ENCODE measurements around the gene LPCAT2. TPM values are rescaled to one million over a fixed set of nuclear protein-coding genes. Genes with fewer than 3 reads are reported as not detected.

Gene LPCAT2, protein sequence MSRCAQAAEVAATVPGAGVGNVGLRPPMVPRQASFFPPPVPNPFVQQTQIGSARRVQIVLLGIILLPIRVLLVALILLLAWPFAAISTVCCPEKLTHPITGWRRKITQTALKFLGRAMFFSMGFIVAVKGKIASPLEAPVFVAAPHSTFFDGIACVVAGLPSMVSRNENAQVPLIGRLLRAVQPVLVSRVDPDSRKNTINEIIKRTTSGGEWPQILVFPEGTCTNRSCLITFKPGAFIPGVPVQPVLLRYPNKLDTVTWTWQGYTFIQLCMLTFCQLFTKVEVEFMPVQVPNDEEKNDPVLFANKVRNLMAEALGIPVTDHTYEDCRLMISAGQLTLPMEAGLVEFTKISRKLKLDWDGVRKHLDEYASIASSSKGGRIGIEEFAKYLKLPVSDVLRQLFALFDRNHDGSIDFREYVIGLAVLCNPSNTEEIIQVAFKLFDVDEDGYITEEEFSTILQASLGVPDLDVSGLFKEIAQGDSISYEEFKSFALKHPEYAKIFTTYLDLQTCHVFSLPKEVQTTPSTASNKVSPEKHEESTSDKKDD
- 60.4 TPM for total RNA-seq
- 12.4 TPM for polyA plus RNA-seq

DNA sequence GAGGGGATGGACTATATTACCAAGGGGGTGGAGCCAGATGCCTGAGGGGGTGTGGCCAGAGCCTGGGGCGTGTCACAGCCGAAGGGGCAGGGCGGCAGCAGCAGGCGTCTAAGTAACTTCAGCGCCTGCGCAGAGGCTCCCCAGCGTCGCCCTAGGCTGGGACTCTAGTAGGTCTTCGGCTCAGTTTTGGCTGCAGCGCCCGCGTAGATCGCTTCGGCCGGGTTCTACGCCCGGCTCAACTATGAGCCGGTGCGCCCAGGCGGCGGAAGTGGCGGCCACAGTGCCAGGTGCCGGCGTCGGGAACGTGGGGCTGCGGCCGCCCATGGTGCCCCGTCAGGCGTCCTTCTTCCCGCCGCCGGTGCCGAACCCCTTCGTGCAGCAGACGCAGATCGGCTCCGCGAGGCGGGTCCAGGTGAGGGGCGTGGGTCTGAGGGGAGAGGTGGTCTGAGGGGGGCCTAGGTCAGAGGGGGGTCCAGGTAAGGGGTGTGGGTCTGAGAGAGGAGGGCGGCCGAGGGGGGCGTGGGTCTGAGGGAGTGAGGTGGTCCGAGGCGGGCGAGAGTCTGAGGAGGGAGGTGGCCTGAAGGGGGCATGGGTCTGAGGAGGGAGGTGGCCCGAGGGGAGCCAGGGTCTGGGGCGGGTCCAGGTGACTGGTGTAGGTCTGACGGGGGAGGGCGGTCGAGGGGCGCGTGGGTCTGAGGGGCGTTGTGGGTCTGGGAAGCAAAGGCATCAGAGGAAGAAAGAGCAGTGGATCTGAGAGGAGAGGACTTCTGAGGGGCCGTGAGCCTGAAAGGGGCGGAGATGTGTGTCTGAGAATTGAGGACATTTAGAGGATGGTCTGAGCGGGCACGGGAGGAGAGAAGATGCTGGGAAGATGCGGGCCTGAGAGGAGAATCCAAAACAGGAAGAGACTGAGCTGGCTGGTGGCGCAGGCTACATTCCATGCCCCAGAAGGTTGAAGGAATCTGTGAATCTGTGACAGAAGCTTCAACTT lies at the start of gene LPCAT2:
Gene LPCAT2, plus strand, starts transcription at position 132 of the 991 bp plus-strand sequence. Its CDS starts 110 bp downstream, at position 242.
- DNase-seq (ENCODE audit: extremely low spot score): peak; percentile 52
- H3K4me1 ChIP-seq (ENCODE audit: insufficient read depth): no peaks in the 10 kb centered on the region
- peak within 1 kb of the TSS; percentile 53 for H3K27ac ChIP-seq (ENCODE audit: low read depth)
- H3K4me3 ChIP-seq (ENCODE audit: low read depth, low read length): peak within 1 kb of the TSS; percentile 67
- under 1% methylated on average over 61 of the region's 61 CpGs for WGBS
- H3K36me3 ChIP-seq (ENCODE audit: insufficient read depth): peaks cover 2% of the 10 kb centered on the region

GRCh38 chr16:55462241-55462640 lies 46.6 kb upstream of the LPCAT2 start:
- WGBS: 67% methylated on average over 6 of the region's 6 CpGs
- DNase-seq (ENCODE audit: extremely low spot score): no peak
- Histone ChIP-seq H3K36me3 (ENCODE audit: insufficient read depth) (no peaks in the 10 kb centered on the region), H3K4me1 (ENCODE audit: insufficient read depth) (no peaks in the 10 kb centered on the region), H3K27ac (ENCODE audit: low read depth) (no peak overlapping the region), H3K4me3 (ENCODE audit: low read depth, low read length) (no peak overlapping the region)

DNA sequence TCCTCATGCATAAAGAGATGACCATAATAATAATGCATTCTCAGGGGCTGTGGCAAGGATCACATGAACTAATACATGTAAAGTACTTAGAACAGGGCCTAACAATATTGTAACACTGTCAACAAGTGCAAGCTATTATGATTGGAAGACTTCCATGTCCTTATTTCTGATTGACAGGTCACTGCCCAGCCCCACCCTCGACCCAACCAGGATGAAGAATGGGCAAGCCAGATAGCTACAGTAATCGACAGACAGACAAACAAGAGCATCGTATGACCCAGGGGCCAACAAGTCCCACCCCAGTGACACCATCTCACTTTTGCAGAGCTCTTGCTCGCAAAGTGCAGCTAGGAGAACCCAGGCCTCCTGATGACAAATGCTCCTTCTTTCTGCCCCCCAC lies 44.5 kb upstream of the LPCAT2 start:
- Histone ChIP-seq H3K4me1 (ENCODE audit: insufficient read depth) (no peaks in the 10 kb centered on the region), H3K36me3 (ENCODE audit: insufficient read depth) (no peaks in the 10 kb centered on the region), H3K27ac (ENCODE audit: low read depth) (no peak overlapping the region), H3K4me3 (ENCODE audit: low read depth, low read length) (no peak overlapping the region)
- DNase-seq (ENCODE audit: extremely low spot score): no peak
- WGBS: 55% methylated on average over 4 of the region's 4 CpGs

GRCh38 chr16:55465077-55465896 lies 43.6 kb upstream of the LPCAT2 start:
- Histone ChIP-seq H3K4me1 (ENCODE audit: insufficient read depth) (no peaks in the 10 kb centered on the region), H3K4me3 (ENCODE audit: low read depth, low read length) (no peak overlapping the region), H3K27ac (ENCODE audit: low read depth) (no peak overlapping the region), H3K36me3 (ENCODE audit: insufficient read depth) (no peaks in the 10 kb centered on the region)
- DNase-seq (ENCODE audit: extremely low spot score): peak; percentile 65
- WGBS: 29% methylated on average over 19 of the region's 19 CpGs

- Histone ChIP-seq H3K4me1 (ENCODE audit: insufficient read depth) (no peaks in the 10 kb centered on the region), H3K4me3 (ENCODE audit: low read depth, low read length) (no peak overlapping the region), H3K36me3 (ENCODE audit: insufficient read depth) (no peaks in the 10 kb centered on the region), H3K27ac (ENCODE audit: low read depth) (no peak overlapping the region)
- 95% methylated on average over 4 of the region's 4 CpGs for WGBS
- no peak for DNase-seq (ENCODE audit: extremely low spot score)
These were observed 42.7 kb upstream of the LPCAT2 start for GRCh38 chr16:55466209-55466608.

- no peak for DNase-seq (ENCODE audit: extremely low spot score)
- Histone ChIP-seq H3K36me3 (ENCODE audit: insufficient read depth) (no peaks in the 10 kb centered on the region), H3K4me1 (ENCODE audit: insufficient read depth) (no peaks in the 10 kb centered on the region), H3K27ac (ENCODE audit: low read depth) (no peak overlapping the region), H3K4me3 (ENCODE audit: low read depth, low read length) (no peak overlapping the region)
- WGBS: 92% methylated on average over 3 of the region's 3 CpGs
These were observed 41.0 kb upstream of the LPCAT2 start for GRCh38 chr16:55467898-55468297.

DNA sequence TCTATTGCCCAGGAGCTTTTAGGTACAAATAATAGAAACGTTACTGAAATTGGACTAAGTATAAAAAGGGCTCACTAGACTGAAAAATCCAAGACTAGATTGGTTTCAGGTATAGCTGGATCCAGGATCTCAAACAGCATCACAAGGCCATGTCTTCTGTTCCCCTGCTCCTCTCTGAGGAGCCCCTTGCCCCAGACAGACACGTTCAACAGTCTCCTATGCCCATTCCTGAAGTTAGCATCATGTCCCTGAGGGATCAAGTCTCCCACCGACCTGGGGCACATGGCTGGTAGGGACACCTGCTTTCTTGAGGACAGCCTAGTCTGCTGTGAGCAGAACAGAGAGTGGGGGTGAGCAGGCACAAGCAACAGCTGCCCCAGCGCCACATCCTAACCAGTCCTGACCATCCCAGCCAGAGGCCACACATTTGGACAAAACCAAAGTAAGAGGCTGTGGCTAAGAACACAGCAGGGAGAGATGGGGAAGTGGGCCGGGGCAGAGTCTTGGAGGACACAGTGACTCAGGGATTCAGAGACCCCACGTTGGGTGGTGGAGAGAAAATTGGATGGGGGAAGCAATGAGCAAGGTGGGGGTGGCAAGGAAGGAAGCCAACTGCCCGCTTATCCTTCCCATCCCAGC lies 40.4 kb upstream of the LPCAT2 start:
- DNase-seq (ENCODE audit: extremely low spot score): no peak
- Histone ChIP-seq H3K36me3 (ENCODE audit: insufficient read depth) (no peaks in the 10 kb centered on the region), H3K27ac (ENCODE audit: low read depth) (no peak overlapping the region), H3K4me1 (ENCODE audit: insufficient read depth) (no peaks in the 10 kb centered on the region), H3K4me3 (ENCODE audit: low read depth, low read length) (no peak overlapping the region)
- WGBS: 90% methylated on average over 7 of the region's 7 CpGs

DNA sequence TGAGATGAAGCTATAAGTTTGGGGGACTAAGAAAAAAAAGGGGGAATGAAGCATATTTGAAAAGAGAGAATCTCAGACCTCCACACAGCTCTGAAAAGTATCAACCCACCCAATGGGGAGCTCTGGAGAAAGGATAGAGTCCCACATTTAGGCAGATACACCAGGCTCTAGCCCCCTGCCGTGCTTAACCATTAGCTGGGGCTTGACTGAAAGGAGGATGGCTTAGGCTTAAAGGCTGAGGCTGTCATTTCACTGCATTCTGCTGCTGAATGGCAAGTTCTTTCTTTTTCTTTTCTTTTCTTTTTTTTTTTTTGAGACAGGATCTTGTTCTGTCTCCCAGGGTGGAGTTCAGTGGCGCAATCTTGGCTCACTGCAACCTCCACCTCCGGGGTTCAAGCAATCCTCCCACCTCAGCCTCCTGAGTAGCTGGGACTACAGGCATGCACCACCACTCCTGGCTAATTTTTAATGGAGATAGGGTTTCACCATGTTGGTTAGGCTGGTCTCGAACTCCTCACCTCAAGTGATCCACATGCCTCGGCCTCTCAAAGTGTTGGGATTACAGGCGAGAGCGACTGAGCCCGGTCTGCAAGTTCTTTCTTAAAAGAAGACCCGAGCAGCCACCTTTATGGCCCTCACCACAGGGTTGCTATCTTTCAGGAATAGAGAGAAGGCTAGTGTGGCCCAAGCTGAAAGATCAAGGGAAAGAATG lies 38.9 kb upstream of the LPCAT2 start:
- Histone ChIP-seq H3K27ac (ENCODE audit: low read depth) (no peak overlapping the region), H3K4me3 (ENCODE audit: low read depth, low read length) (no peak overlapping the region), H3K4me1 (ENCODE audit: insufficient read depth) (no peaks in the 10 kb centered on the region), H3K36me3 (ENCODE audit: insufficient read depth) (no peaks in the 10 kb centered on the region)
- no peak for DNase-seq (ENCODE audit: extremely low spot score)
- WGBS: 92% methylated on average over 9 of the region's 9 CpGs

GRCh38 chr16:55470533-55471371 lies 38.1 kb upstream of the LPCAT2 start:
- H3K4me3 ChIP-seq (ENCODE audit: low read depth, low read length): no peak overlapping the region
- no peaks in the 10 kb centered on the region for H3K4me1 ChIP-seq (ENCODE audit: insufficient read depth)
- WGBS: 56% methylated on average over 7 of the region's 7 CpGs
- DNase-seq (ENCODE audit: extremely low spot score): no peak
- H3K36me3 ChIP-seq (ENCODE audit: insufficient read depth): no peaks in the 10 kb centered on the region
- peak overlapping the region; percentile 32 for H3K27ac ChIP-seq (ENCODE audit: low read depth)

DNA sequence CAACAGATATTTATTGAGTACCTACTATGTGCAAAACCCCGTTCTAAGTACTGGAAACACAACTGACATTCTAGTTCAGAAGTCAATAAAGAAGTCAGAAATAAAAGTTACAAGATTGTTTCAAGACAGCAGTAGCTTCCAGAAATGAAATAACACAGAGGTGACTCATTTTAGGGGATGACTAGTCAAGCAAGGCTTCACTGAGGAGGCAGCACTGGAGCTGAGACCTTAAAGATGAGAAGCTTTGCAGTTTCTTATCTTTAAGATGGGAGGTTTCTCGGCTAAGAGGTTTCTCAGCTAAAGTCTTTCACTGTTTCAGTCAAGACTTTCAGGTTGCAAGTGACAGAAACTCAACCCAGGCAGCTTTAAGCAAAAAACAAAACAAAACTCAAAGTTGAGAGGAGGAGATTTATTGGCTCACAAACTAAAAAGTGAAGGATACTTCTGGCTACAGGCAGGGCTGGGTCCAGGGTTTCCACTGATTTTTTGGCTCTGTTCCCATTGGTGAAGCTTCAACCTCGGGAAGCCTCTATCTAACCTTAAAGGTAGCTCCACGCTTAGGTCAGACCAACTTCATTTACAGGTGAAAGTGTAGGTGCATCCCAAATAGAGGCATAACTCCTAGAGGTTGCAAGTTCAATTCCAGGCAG lies 37.3 kb upstream of the LPCAT2 start:
- no peaks in the 10 kb centered on the region for H3K4me1 ChIP-seq (ENCODE audit: insufficient read depth)
- no peak overlapping the region for H3K27ac ChIP-seq (ENCODE audit: low read depth)
- no peaks in the 10 kb centered on the region for H3K36me3 ChIP-seq (ENCODE audit: insufficient read depth)
- DNase-seq (ENCODE audit: extremely low spot score): no peak
- WGBS: 68% methylated on average over 4 of the region's 4 CpGs
- H3K4me3 ChIP-seq (ENCODE audit: low read depth, low read length): no peak overlapping the region

- H3K4me1 ChIP-seq (ENCODE audit: insufficient read depth): no peaks in the 10 kb centered on the region
- H3K27ac ChIP-seq (ENCODE audit: low read depth): no peak overlapping the region
- WGBS: 97% methylated on average over 2 of the region's 2 CpGs
- no peak for DNase-seq (ENCODE audit: extremely low spot score)
- H3K36me3 ChIP-seq (ENCODE audit: insufficient read depth): no peaks in the 10 kb centered on the region
- H3K4me3 ChIP-seq (ENCODE audit: low read depth, low read length): no peak overlapping the region
These were observed 35.3 kb upstream of the LPCAT2 start for GRCh38 chr16:55473587-55473986.
